ENCODE data around the gene LAMC3. TPM values are rescaled to one million over a fixed set of nuclear protein-coding genes. Genes with fewer than 3 reads are reported as not detected.

The LAMC3 gene
- total RNA-seq, 2 donors from 2014 or later, result 16.7 to 41.2 TPM

GRCh38 chr9:131050831-131051230, 41.9 kb downstream of the LAMC3 start:
- Mint-ChIP-seq H3K27ac (no peak overlapping the region), H3K36me3 (ENCODE audit: low read depth) (peaks cover 21% of the 10 kb centered on the region), H3K4me1 (no peaks in the 10 kb centered on the region), H3K27me3 (ENCODE audit: insufficient read depth) (no peaks in the 10 kb centered on the region), H3K9me3 (no peaks in the 10 kb centered on the region), H3K4me3 (no peak overlapping the region)
- 94 to 96% methylated on average over 6 to 17 of the region's 17 CpGs for WGBS, 2 experiments (ENCODE audit: insufficient coverage in 1 of 2, insufficient read length in 1 of 2)
- no peak overlapping the region for H3K9ac ChIP-seq (ENCODE audit: extremely low read depth, low read length, poor library complexity, severe bottlenecking)
- H3K4me3 ChIP-seq (ENCODE audit: low read length), result no peak overlapping the region
- no peak for TF ChIP-seq CTCF (conservative IDR thresholded peaks at IDR 0.05)
- no peaks in the 10 kb centered on the region for H3K27me3 ChIP-seq (ENCODE audit: control insufficient read depth, insufficient read depth, low read length, poor library complexity, severe bottlenecking)
- no peak overlapping the region for H3K27ac ChIP-seq (ENCODE audit: low read depth, low read length)
- DNase-seq, result no peak
- H3K4me1 ChIP-seq (ENCODE audit: control insufficient read depth, insufficient read depth, low read length), result no peaks in the 10 kb centered on the region
- no peaks in the 10 kb centered on the region for H3K9me3 ChIP-seq (ENCODE audit: control insufficient read depth, low read length)
- H3K36me3 ChIP-seq (ENCODE audit: control insufficient read depth, insufficient read depth, low read length), result no peaks in the 10 kb centered on the region

GRCh38 chr9:131051592-131052517, 42.9 kb downstream of the LAMC3 start:
- H3K27ac Mint-ChIP-seq, result no peak overlapping the region
- H3K4me3 Mint-ChIP-seq, result no peak overlapping the region
- no peaks in the 10 kb centered on the region for H3K4me1 ChIP-seq (ENCODE audit: control insufficient read depth, insufficient read depth, low read length)
- peaks cover 20% of the 10 kb centered on the region for H3K36me3 Mint-ChIP-seq (ENCODE audit: low read depth)
- H3K9me3 ChIP-seq (ENCODE audit: control insufficient read depth, low read length), result no peaks in the 10 kb centered on the region
- no peak for TF ChIP-seq CTCF (conservative IDR thresholded peaks at IDR 0.05)
- no peak overlapping the region for H3K4me3 ChIP-seq (ENCODE audit: low read length)
- H3K9me3 Mint-ChIP-seq, result no peaks in the 10 kb centered on the region
- no peak for DNase-seq
- H3K27me3 ChIP-seq (ENCODE audit: control insufficient read depth, insufficient read depth, low read length, poor library complexity, severe bottlenecking), result no peaks in the 10 kb centered on the region
- no peaks in the 10 kb centered on the region for H3K27me3 Mint-ChIP-seq (ENCODE audit: insufficient read depth)
- no peaks in the 10 kb centered on the region for H3K36me3 ChIP-seq (ENCODE audit: control insufficient read depth, insufficient read depth, low read length)
- H3K9ac ChIP-seq (ENCODE audit: extremely low read depth, low read length, poor library complexity, severe bottlenecking), result no peak overlapping the region
- WGBS, 2 experiments (ENCODE audit: insufficient coverage in 1 of 2, insufficient read length in 1 of 2), result 91 to 95% methylated on average over 16 to 25 of the region's 25 CpGs
- no peak overlapping the region for H3K27ac ChIP-seq (ENCODE audit: low read depth, low read length)
- no peaks in the 10 kb centered on the region for H3K4me1 Mint-ChIP-seq

DNA sequence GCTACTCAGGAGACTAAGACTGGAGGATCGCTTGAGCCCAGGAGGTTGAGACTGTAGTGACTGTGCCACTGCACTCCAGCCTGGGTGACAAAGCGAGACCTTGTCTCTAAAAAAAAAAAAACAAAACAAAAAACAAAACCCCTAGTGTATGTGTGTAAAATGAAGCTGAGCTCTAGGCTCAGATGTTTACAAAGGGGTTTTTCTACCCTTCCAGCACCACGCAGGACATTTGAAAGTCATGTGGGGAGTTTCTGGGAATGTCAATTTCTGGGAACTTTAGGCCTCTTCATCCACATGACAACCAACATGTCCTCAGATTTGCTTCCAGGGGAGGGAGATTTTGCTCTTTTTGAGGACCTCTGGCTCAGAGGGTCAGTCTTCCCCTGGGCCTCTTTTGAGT, 44.9 kb downstream of the LAMC3 start:
- H3K4me1 Mint-ChIP-seq, result no peaks in the 10 kb centered on the region
- H3K4me3 Mint-ChIP-seq, result no peak overlapping the region
- no peaks in the 10 kb centered on the region for H3K9me3 Mint-ChIP-seq
- no peaks in the 10 kb centered on the region for H3K36me3 ChIP-seq (ENCODE audit: control insufficient read depth, insufficient read depth, low read length)
- no peaks in the 10 kb centered on the region for H3K27me3 ChIP-seq (ENCODE audit: control insufficient read depth, insufficient read depth, low read length, poor library complexity, severe bottlenecking)
- H3K4me1 ChIP-seq (ENCODE audit: control insufficient read depth, insufficient read depth, low read length), result no peaks in the 10 kb centered on the region
- DNase-seq, result no peak
- no peaks in the 10 kb centered on the region for H3K9me3 ChIP-seq (ENCODE audit: control insufficient read depth, low read length)
- no peak overlapping the region for H3K4me3 ChIP-seq (ENCODE audit: low read length)
- H3K27ac Mint-ChIP-seq, result no peak overlapping the region
- WGBS, 2 experiments (ENCODE audit: insufficient coverage in 1 of 2, insufficient read length in 1 of 2), result 91 to 100% methylated on average over 1 to 3 of the region's 3 CpGs
- no peak overlapping the region for H3K9ac ChIP-seq (ENCODE audit: extremely low read depth, low read length, poor library complexity, severe bottlenecking)
- no peak overlapping the region for H3K27ac ChIP-seq (ENCODE audit: low read depth, low read length)
- no peak for TF ChIP-seq CTCF (conservative IDR thresholded peaks at IDR 0.05)
- no peaks in the 10 kb centered on the region for H3K27me3 Mint-ChIP-seq (ENCODE audit: insufficient read depth)
- H3K36me3 Mint-ChIP-seq (ENCODE audit: low read depth), result peaks cover 17% of the 10 kb centered on the region

Data from endodermal cell (in vitro differentiated cells).